Heart left ventricle (tissue), 16 donors: ENCODE measurements around the gene L3HYPDH. TPM values are rescaled to one million over a fixed set of nuclear protein-coding genes. Genes with fewer than 3 reads are reported as not detected.
A peak's percentile ranks its signal among the peaks of the same experiment; 100 is the strongest.

Experiments
- ATAC-seq, 4 donors: fragments of 200-7000 bp; cut with Tn5 transposase; one replicate each; pipeline ENCODE4 v1.9.1; 2020 to 2022; ENCODE audit warnings: moderate library complexity in 4 of 4, mild to moderate bottlenecking in 3 of 4, moderate number of reproducible peaks in 1 of 4
- DNase-seq, 5 donors: peaks; one replicate each; pipeline ENCODE4 v3.0.0-alpha.2; 2020
- H3K27ac ChIP-seq, 12 donors: fragments of 200-600 bp; sonication (generic) in 4 of 12; one replicate each; pipeline versions ENCODE4 v1.5.0 to v1.8.0; 2016 to 2022; ENCODE audit warnings: mild to moderate bottlenecking in 2 of 12
- H3K27me3 ChIP-seq, 9 donors: fragments of 200-600 bp; sonication (generic) in 2 of 9; one replicate each; pipeline versions ENCODE4 v1.5.1 to v1.8.0; 2016 to 2022; ENCODE audit warnings: mild to moderate bottlenecking in 3 of 9
- H3K36me3 ChIP-seq, 9 donors: fragments of 200-600 bp; sonication (generic) in 2 of 9; one replicate each; pipeline versions ENCODE4 v1.5.0 to v1.8.0; 2018 to 2022; ENCODE audit warnings: mild to moderate bottlenecking in 2 of 9
- H3K4me1 ChIP-seq, 12 donors: fragments of 200-600 bp; sonication (generic) in 4 of 12; one replicate each; pipeline versions ENCODE4 v1.5.0 to v1.8.0; 2016 to 2022; ENCODE audit warnings: mild to moderate bottlenecking in 3 of 12
- H3K4me3 ChIP-seq, 12 donors: fragments of 200-600 bp; sonication (generic) in 4 of 12; one replicate each; pipeline versions ENCODE4 v1.5.0 to v1.8.0; 2017 to 2022; ENCODE audit warnings: mild to moderate bottlenecking in 9 of 12, moderate library complexity in 4 of 12
- H3K9me3 ChIP-seq, 12 donors: fragments of 200-600 bp; sonication (generic) in 4 of 12; one replicate each; pipeline versions ENCODE4 v1.5.0 to v1.8.0; 2016 to 2022; ENCODE audit warnings: mild to moderate bottlenecking in 1 of 12
- POLR2A ChIP-seq, 2 donors: fragments of 450-650 bp; IDR thresholded peaks; one replicate each; pipeline ENCODE4 v1.6.1; 2017; ENCODE audit warnings: antibody characterized with exemption in 2 of 2, mild to moderate bottlenecking in 2 of 2, moderate library complexity in 2 of 2
- WGBS, 4 donors: extraction: QIAGEN DNeasy Blood & Tissue Kit in 2 of 4; methylation state at CpG; one replicate each; pipeline versions ENCODE4 v1.1.5 to v1.1.7; 2013 to 2018; 5-methylcytosine and 5-hydroxymethylcytosine counted together
- intact Hi-C, 10 donors: fragments of 100-400 bp; cut with DNase I; formaldehyde crosslinking; loops; one replicate each; pipeline versions ENCODE4 v1.11.1 to v1.14.2; 2022
- polyA plus RNA-seq, 2 donors: library from polyadenylated mRNA; stranded (reverse); fragments of 200-250 nt; gene quantifications; one replicate each; pipeline ENCODE4 v1.2.3, GENCODE V29; 2013
- total RNA-seq, 9 donors: library from RNA; depleted of rRNA in 2 of 9; stranded (reverse); fragments of >200 nt in 2 of 9; fragmentation: NEBNext Ultra II Directional in 3 of 9; extraction: Animal tissue kit (Norgen Biotek cat#: 25700) in 3 of 9; gene quantifications; one replicate each; pipeline versions ENCODE4 v1.1.0 to v1.2.4, GENCODE V29; 2016 to 2023
- TF ChIP-seq, protein P1 (sequence below), 12 donors: fragments of 200-600 bp; sonication (generic) in 4 of 12; IDR thresholded peaks; one replicate each; pipeline versions ENCODE4 v1.5.0 to v1.8.0; 2018 to 2022; ENCODE audit warnings: antibody characterized with exemption in 12 of 12, mild to moderate bottlenecking in 5 of 12
- donor health status: ischemic (EF 13 %, LVEDD 7.1; RV severe dilation, severe dysfunction).
- donor health status: healthy with polysubstance abuse.
- donor health status: DM: no; HTN: yes; CAD: no.
- donor health status: DM: no; HTN: no; CAD: no.
- donor health status: ischemic (EF 25% LVEDD 6.9; RV normal size, moderate dysfunction).
- donor health status: ischemic (EF 25% LVEDD 5.7; RV mildly dilated, moderate dysfunction).
- donor health status: healthy.
- donor health status: DM: yes; HTN: yes; CAD: no.
- donor health status: ischemic (EF 35%, LVEDD 5.7; RV mildly dilated, moderate dysfunction).
- donor health status: nonischemic (EF 11% LVEDD 7.7; RV severe dilation, severe dysfunction).
- donor health status: DM: yes; HTN: yes; CAD: no.
- donor health status: PGD.
- donor health status: ischemic (EF 29% LVEDD 5.4; RV normal size, mild dysfunction).
- donor health status: nonischemic (EF 23%, LVEDD 6.1; RV moderate dilation, normal function).

Gene L3HYPDH
- total and polyA plus RNA-seq, 11 donors: 7.4 to 18.9 (median 14.1) TPM

DNA sequence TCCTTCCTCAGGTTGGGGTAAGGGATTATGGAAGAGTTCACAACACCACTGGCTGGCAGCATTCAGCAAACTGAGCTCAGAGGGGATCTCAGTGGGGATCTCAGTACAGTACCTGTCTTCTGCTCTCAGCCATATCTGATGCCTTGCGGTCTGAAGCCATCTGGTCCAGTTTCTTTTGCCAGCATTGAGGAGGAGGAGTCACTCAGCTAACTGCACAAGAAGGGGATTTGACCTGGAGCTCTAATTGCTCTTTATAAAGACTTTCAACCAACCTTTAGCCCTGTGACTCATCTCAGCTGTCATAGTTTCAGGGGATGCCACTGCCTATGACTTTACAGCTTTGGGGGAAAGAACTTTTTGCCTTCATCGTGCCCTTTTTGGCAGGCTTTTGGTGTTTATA is 45.0 kb upstream of the L3HYPDH start:
- TF ChIP-seq, protein P1, sequence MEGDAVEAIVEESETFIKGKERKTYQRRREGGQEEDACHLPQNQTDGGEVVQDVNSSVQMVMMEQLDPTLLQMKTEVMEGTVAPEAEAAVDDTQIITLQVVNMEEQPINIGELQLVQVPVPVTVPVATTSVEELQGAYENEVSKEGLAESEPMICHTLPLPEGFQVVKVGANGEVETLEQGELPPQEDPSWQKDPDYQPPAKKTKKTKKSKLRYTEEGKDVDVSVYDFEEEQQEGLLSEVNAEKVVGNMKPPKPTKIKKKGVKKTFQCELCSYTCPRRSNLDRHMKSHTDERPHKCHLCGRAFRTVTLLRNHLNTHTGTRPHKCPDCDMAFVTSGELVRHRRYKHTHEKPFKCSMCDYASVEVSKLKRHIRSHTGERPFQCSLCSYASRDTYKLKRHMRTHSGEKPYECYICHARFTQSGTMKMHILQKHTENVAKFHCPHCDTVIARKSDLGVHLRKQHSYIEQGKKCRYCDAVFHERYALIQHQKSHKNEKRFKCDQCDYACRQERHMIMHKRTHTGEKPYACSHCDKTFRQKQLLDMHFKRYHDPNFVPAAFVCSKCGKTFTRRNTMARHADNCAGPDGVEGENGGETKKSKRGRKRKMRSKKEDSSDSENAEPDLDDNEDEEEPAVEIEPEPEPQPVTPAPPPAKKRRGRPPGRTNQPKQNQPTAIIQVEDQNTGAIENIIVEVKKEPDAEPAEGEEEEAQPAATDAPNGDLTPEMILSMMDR (IDR thresholded peaks at IDR 0.05): no peak
- TF ChIP-seq POLR2A (IDR thresholded peaks at IDR 0.05): no peak
- intact Hi-C loops: no loop called here
- ATAC-seq (no peak), DNase-seq (no peak)
- no peak overlapping the region for H3K27ac ChIP-seq
- H3K27me3 ChIP-seq: peaks cover 0 to 6% (median 0%) of the 10 kb centered on the region in 9 donors
- no peaks in the 10 kb centered on the region for H3K36me3 ChIP-seq
- WGBS, 4 donors: 68 to 81% (median 80%) methylated on average over 2 of the region's 2 CpGs
- H3K4me1 ChIP-seq: no peaks in the 10 kb centered on the region
- no peak overlapping the region for H3K4me3 ChIP-seq
- H3K9me3 ChIP-seq: peaks cover 0 to 16% (median 0%) of the 10 kb centered on the region in 12 donors

DNA sequence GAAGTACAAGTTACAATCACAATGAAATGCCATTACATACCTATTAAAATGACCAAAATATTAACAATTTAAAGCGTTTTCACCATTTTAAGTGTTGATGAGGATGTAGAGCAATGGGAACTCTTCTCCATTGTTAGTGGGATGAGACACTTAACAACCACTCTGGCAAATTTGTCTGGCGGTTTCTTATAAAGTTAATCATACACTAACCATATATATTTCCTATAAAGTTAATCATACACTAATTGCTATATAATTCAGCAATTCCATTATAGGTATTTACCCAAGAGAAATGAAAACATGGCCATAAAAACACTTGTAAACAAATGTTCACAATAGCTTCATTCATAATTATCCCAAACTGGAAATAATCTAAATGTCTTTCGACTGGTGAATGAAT is 36.0 kb upstream of the L3HYPDH start:
- DNase-seq (no peak), ATAC-seq (no peak)
- TF ChIP-seq, protein P1 (IDR thresholded peaks at IDR 0.05): no peak
- TF ChIP-seq POLR2A (IDR thresholded peaks at IDR 0.05): no peak
- Histone ChIP-seq H3K27ac (no peak overlapping the region), H3K36me3 (no peaks in the 10 kb centered on the region), H3K9me3 (peaks cover 0 to 3% (median 0%) of the 10 kb centered on the region in 12 donors), H3K4me3 (no peak overlapping the region), H3K27me3 (peaks cover 0 to 2% (median 0%) of the 10 kb centered on the region in 9 donors), H3K4me1 (no peaks in the 10 kb centered on the region)
- 79 to 92% (median 84%) methylated on average over 3 of the region's 3 CpGs for WGBS, 4 donors
- intact Hi-C loops: no loop called here

DNA sequence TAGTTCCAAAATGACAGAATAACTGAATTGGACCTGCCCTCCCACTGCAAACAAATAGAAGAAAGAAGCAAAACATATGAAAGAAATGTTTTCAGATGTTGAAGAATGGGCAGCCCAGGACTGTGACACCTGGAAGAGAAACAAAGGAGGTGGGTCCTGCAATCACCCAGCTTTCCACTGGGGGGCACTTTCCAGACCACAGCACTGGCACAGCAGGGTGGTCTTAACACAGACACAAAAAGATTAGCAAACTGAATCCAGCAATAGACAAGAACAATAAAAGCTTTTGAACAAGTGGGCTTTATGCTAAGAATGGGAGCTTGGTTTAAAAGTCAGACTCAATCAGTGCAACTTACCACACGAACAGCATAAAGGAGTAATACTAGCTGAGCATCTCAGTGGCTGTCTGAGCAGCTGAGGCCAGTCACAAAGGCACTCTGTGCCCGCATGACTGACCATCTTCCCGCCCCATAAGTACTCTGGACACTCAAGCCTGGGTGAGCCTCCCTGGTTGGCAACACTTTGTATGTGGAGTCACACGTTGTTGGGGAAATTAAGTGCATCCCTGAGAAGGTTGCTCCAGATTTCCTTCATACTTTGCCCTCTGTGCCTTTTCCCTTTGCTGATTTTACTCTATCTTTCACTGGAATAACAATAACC is 27.8 kb upstream of the L3HYPDH start:
- no peak for DNase-seq
- intact Hi-C loops: no loop called here
- Histone ChIP-seq H3K27me3 (peaks cover 0 to 4% (median 0%) of the 10 kb centered on the region in 9 donors), H3K4me3 (no peak overlapping the region), H3K4me1 (no peaks in the 10 kb centered on the region), H3K36me3 (no peaks in the 10 kb centered on the region), H3K27ac (no peak overlapping the region), H3K9me3 (no peaks in the 10 kb centered on the region)
- TF ChIP-seq, protein P1 (IDR thresholded peaks at IDR 0.05): peak in 9 of 12 donors; percentile 8 to 39 (median 28)
- TF ChIP-seq POLR2A (IDR thresholded peaks at IDR 0.05): no peak
- 77 to 81% (median 79%) methylated on average over 4 of the region's 4 CpGs for WGBS, 4 donors
- ATAC-seq: no peak

DNA sequence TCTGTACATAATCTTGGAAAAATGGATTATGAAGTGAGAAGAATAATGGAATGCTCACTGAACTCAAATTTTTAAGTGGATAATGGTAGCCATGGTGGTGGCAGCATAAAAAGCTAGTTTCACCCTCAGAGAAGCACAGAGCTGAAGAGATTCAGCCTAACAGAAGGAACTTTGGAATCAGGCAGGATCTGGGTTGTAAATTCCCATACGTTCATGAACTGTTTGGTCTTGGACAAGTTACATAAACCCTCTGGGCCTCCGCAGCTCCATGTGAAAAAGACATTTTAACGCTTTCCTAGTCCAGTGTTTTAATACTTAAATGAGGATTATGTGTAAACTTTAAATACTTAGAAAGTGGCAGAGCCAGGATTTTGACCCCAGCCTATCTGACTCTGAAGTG is 26.8 kb upstream of the L3HYPDH start:
- intact Hi-C loops: no loop called here
- DNase-seq (no peak), ATAC-seq (no peak)
- no peak overlapping the region for H3K27ac ChIP-seq
- WGBS, 4 donors: 53 to 78% (median 64%) methylated on average over 3 of the region's 3 CpGs
- no peaks in the 10 kb centered on the region for H3K36me3 ChIP-seq
- no peaks in the 10 kb centered on the region for H3K4me1 ChIP-seq
- TF ChIP-seq, protein P1 (IDR thresholded peaks at IDR 0.05): no peak
- TF ChIP-seq POLR2A (IDR thresholded peaks at IDR 0.05): no peak
- H3K9me3 ChIP-seq: no peaks in the 10 kb centered on the region
- H3K4me3 ChIP-seq: no peak overlapping the region
- peaks cover 0 to 4% (median 0%) of the 10 kb centered on the region in 9 donors for H3K27me3 ChIP-seq
